Muscle layer of colon (tissue), 2 donors: Measurements from ENCODE around the gene SNX17.
"Not testable (repeated sequence)": the region's sequence is repeated elsewhere in the genome, so short reads cannot be mapped to it uniquely, and the experiment has no call there.

Experiments
- H3K27ac ChIP-seq: one replicate; pipeline ENCODE4 v1.7.0; 2013; ENCODE audit warnings: low read depth, mild to moderate bottlenecking, low read length, moderate library complexity
- H3K27me3 ChIP-seq, 2 donors: one replicate each; pipeline ENCODE4 v1.7.0; 2013; ENCODE audit warnings: low read length in 2 of 2, mild to moderate bottlenecking in 2 of 2; ENCODE audit not compliant: insufficient read depth in 2 of 2, control insufficient read depth in 1 of 2
- H3K36me3 ChIP-seq: one replicate; pipeline ENCODE4 v1.7.0; 2013; ENCODE audit warnings: mild to moderate bottlenecking, low read length; ENCODE audit not compliant: insufficient read depth
- H3K4me1 ChIP-seq: one replicate; pipeline ENCODE4 v1.7.0; 2013; ENCODE audit warnings: mild to moderate bottlenecking, low read length; ENCODE audit not compliant: insufficient read depth
- H3K4me3 ChIP-seq, 2 donors: one replicate each; pipeline ENCODE4 v1.7.0; 2013; ENCODE audit warnings: low read length in 2 of 2, low read depth in 1 of 2, mild to moderate bottlenecking in 1 of 2, moderate library complexity in 1 of 2
- H3K9ac ChIP-seq: one replicate; pipeline ENCODE4 v1.7.0; 2013; ENCODE audit warnings: low read length
- H3K9me3 ChIP-seq: one replicate; pipeline ENCODE4 v1.7.0; 2013; ENCODE audit warnings: mild to moderate bottlenecking, low read length
- donor health status: abdominal sarcoma.
- donor health status: Adenocarcinoma of cecum.

SNX17 gene

GRCh38 chr2:27412419-27413152 is 42.2 kb downstream of the SNX17 start:
- H3K9ac ChIP-seq = no peak overlapping the region
- H3K4me1 ChIP-seq = peaks cover 16% of the 10 kb centered on the region
- H3K27me3 ChIP-seq = no peaks in the 10 kb centered on the region
- no peaks in the 10 kb centered on the region for H3K36me3 ChIP-seq
- H3K4me3 ChIP-seq = no peak overlapping the region
- H3K9me3 ChIP-seq = no peaks in the 10 kb centered on the region
- no peak overlapping the region for H3K27ac ChIP-seq

DNA sequence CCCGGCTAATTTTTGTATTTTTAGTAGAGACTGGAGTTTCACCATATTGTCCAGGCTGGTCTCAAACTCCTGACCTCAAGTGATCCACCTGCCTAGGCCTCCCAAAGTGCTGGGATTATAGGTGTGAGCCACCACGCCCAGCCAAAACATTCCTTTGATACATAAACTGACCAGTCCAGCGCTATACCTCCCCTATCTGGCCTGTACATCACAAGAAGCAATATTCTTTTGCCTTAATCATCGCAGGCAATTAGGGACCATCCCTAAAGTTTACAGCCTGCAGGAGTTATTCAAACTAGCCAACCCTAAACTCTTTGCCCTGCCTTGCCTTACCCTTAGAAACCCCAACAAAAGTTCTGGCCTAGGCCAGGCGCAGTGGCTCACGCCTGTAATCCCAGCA is 45.7 kb downstream of the SNX17 start:
- Histone ChIP-seq H3K36me3 (no peaks in the 10 kb centered on the region), H3K4me1 (no peaks in the 10 kb centered on the region), H3K27me3 (no peaks in the 10 kb centered on the region), H3K9ac (no peak overlapping the region), H3K27ac (no peak overlapping the region), H3K9me3 (no peaks in the 10 kb centered on the region), H3K4me3 (no peak overlapping the region)

- no peak overlapping the region for H3K9ac ChIP-seq
- no peaks in the 10 kb centered on the region for H3K4me1 ChIP-seq
- H3K27ac ChIP-seq = no peak overlapping the region
- H3K36me3 ChIP-seq = no peaks in the 10 kb centered on the region
- H3K27me3 ChIP-seq = no peaks in the 10 kb centered on the region
- no peaks in the 10 kb centered on the region for H3K9me3 ChIP-seq
- no peak overlapping the region for H3K4me3 ChIP-seq
Observed at GRCh38 chr2:27420996-27421395, 50.6 kb downstream of the SNX17 start.

DNA sequence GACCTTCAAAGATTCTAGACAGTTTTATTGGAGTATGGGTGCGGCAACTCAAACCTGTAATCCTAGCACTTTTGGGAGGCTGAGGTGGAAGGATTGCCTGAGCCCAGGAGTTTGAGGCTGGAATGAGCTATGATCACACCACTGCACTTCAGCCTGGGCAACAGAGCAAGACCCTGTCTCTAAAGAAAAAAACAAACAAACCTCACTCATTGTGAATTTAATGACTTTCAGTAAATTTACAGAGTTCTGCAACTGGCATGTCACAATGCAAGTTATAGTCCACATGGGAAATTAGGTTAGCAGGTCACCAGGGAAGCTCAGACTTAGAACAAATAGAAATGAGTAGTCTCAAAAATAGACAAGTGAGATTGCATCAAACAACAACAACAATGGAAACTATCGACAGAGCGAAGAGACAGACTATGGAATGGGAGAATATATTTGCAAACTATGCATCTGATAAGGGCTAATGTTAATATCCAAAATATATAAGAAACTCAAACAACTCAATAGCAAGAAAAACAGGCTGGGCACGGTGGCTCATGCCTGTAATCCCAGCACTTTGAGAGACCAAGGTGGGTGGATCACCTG is 51.3 kb downstream of the SNX17 start:
- Histone ChIP-seq H3K4me3 (no peak overlapping the region), H3K4me1 (no peaks in the 10 kb centered on the region)

DNA sequence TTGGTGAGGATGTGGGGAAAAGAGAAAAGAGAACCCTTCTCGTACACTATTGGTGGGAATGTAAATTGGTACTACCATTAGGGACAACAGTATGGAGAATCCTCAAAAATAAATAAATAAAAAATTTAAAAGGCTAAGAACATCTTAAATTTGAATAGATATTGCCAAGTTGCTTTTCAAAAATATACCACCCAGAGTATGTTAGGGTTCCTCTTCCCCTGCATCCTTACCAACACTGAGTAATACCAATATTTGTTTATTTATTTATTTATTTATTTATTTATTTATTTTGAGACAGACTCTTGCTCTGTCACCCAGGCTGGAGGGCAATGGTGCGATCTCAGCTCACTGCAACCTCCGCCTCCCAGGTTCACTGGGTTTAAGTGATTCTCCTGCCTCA is 52.5 kb downstream of the SNX17 start:
- H3K36me3 ChIP-seq = no peaks in the 10 kb centered on the region
- H3K27me3 ChIP-seq = no peaks in the 10 kb centered on the region
- H3K27ac ChIP-seq = no peak overlapping the region
- H3K9ac ChIP-seq = no peak overlapping the region
- H3K4me1 ChIP-seq = peaks cover 5% of the 10 kb centered on the region
- H3K9me3 ChIP-seq = no peaks in the 10 kb centered on the region
- H3K4me3 ChIP-seq = no peak overlapping the region

More for the DNA sequence above, 51.3 kb downstream of the SNX17 start:
- H3K27ac ChIP-seq = no peak overlapping the region
- H3K27me3 ChIP-seq = no peaks in the 10 kb centered on the region
- H3K9ac ChIP-seq = no peak overlapping the region
- H3K36me3 ChIP-seq = no peaks in the 10 kb centered on the region
- no peaks in the 10 kb centered on the region for H3K9me3 ChIP-seq

DNA sequence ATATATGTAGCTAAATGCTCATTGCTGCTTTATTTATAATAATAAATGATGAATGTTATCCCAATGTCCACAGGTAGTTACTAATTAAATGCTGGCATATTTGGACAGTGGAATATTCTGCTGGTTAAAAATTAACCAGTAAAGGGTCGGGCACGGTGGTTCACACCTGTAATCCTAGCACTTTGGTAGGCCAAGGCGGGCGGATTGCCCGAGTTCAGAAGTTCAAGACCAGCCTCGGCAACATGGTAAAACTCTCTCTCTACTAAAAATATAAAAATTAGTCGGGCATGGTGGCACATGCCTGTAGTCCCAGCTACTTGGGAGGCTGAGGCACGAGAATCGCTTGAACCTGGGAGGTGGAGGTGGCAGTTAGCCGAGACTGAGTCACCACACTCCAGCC is 54.6 kb downstream of the SNX17 start:
- not testable (repeated sequence) for H3K27me3 ChIP-seq, H3K4me3 ChIP-seq, H3K9me3 ChIP-seq, H3K27ac ChIP-seq, H3K9ac ChIP-seq, H3K36me3 ChIP-seq
- H3K4me1 ChIP-seq = peaks cover 12% of the 10 kb centered on the region
